Endothelial cell (in vitro differentiated cells): ENCODE results near the gene SEMA6A. TPM values are rescaled to one million over a fixed set of nuclear protein-coding genes. Genes with fewer than 3 reads are reported as not detected.

Experiments
- DNase-seq: peaks from one replicate; pipeline ENCODE4 v3.0.0; 2021; ENCODE audit warnings: low spot score
- H3K27ac Mint-ChIP-seq: one replicate; pipeline ENCODE4 v1.8.0; 2021; ENCODE audit warnings: mixed read lengths, inconsistent platforms; ENCODE audit not compliant: unreplicated experiment
- H3K27me3 Mint-ChIP-seq: one replicate; pipeline ENCODE4 v1.8.0; 2021; ENCODE audit warnings: mild to moderate bottlenecking, moderate library complexity, mixed read lengths, inconsistent platforms; ENCODE audit not compliant: unreplicated experiment
- H3K36me3 Mint-ChIP-seq: one replicate; pipeline ENCODE4 v1.8.0; 2021; ENCODE audit warnings: mild to moderate bottlenecking, low read depth, mixed read lengths, inconsistent platforms; ENCODE audit not compliant: unreplicated experiment
- H3K4me1 Mint-ChIP-seq: one replicate; pipeline ENCODE4 v1.8.0; 2021; ENCODE audit warnings: mild to moderate bottlenecking, mixed read lengths, inconsistent platforms; ENCODE audit not compliant: unreplicated experiment
- H3K4me3 Mint-ChIP-seq: one replicate; pipeline ENCODE4 v1.8.0; 2021; ENCODE audit warnings: mild to moderate bottlenecking, mixed read lengths, inconsistent platforms; ENCODE audit not compliant: unreplicated experiment
- H3K9me3 Mint-ChIP-seq: one replicate; pipeline ENCODE4 v1.8.0; 2021; ENCODE audit warnings: mixed read lengths, inconsistent platforms; ENCODE audit not compliant: unreplicated experiment
- total RNA-seq: library from RNA; stranded (reverse); fragmentation: NEBNext Ultra II Directional; extraction: Animal tissue kit (Norgen Biotek cat#: 25700); gene quantifications from one replicate; pipeline ENCODE4 v1.2.1, GENCODE V29; 2021; ENCODE audit not compliant: unreplicated experiment
- TF ChIP-seq, protein P1 (sequence below): fragments of 200-600 bp; sonication (generic); IDR thresholded peaks from one replicate; pipeline ENCODE4 v1.5.0; 2021; ENCODE audit warnings: antibody characterized with exemption; ENCODE audit not compliant: unreplicated experiment

SEMA6A gene
- total RNA-seq, 1 donor from 2014 or later = 180 TPM

DNA sequence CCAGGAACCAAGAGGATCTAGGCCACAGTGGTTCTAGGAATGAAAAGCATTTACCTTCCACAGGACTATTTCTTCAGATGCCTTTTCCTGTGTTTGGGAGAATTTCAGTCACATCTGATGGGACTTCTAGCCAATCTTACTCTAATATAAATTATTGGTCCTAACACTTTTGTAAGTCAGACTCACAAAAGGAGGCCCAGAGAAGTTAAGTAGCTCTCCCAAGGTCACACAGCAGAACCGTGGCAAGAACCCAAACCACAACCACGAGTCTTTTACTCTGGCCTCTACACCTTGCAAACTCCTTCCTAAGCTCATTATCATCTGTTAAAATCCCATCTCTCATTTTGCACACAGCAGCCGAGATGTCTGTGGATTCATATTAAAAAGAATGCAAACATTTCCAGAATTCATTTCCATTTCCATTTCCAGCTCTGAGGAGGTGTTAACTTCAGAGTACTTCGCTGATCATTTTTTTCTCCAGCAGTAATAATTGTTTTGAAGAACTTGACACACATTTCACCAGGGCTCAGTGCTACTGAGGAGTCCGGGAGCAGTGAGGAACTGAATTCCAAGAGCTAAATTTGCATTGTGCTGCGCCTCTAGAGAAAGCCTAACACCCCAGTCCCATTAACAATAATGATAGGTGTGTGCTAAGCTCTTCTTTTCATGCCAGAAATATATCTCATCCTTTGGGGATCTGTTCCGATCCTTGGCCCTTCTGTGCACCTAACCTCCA is 168.1 kb downstream of the SEMA6A start:
- H3K4me3 Mint-ChIP-seq = no peak overlapping the region
- H3K27ac Mint-ChIP-seq = no peak overlapping the region
- H3K9me3 Mint-ChIP-seq = no peaks in the 10 kb centered on the region
- no peak for DNase-seq
- TF ChIP-seq, protein P1, sequence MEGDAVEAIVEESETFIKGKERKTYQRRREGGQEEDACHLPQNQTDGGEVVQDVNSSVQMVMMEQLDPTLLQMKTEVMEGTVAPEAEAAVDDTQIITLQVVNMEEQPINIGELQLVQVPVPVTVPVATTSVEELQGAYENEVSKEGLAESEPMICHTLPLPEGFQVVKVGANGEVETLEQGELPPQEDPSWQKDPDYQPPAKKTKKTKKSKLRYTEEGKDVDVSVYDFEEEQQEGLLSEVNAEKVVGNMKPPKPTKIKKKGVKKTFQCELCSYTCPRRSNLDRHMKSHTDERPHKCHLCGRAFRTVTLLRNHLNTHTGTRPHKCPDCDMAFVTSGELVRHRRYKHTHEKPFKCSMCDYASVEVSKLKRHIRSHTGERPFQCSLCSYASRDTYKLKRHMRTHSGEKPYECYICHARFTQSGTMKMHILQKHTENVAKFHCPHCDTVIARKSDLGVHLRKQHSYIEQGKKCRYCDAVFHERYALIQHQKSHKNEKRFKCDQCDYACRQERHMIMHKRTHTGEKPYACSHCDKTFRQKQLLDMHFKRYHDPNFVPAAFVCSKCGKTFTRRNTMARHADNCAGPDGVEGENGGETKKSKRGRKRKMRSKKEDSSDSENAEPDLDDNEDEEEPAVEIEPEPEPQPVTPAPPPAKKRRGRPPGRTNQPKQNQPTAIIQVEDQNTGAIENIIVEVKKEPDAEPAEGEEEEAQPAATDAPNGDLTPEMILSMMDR = no peak
- H3K4me1 Mint-ChIP-seq = peaks cover 16% of the 10 kb centered on the region
- no peaks in the 10 kb centered on the region for H3K27me3 Mint-ChIP-seq
- H3K36me3 Mint-ChIP-seq = peaks cover 3% of the 10 kb centered on the region

- peaks cover 20% of the 10 kb centered on the region for H3K4me1 Mint-ChIP-seq
- no peak overlapping the region for H3K4me3 Mint-ChIP-seq
- no peak overlapping the region for H3K27ac Mint-ChIP-seq
- no peaks in the 10 kb centered on the region for H3K27me3 Mint-ChIP-seq
- peaks cover 3% of the 10 kb centered on the region for H3K36me3 Mint-ChIP-seq
- H3K9me3 Mint-ChIP-seq = no peaks in the 10 kb centered on the region
- no peak for DNase-seq
- TF ChIP-seq, protein P1 = no peak
Measured at GRCh38 chr5:116404792-116405191, 169.8 kb downstream of the SEMA6A start.

- Mint-ChIP-seq H3K9me3 (no peaks in the 10 kb centered on the region), H3K4me3 (no peak overlapping the region), H3K36me3 (peaks cover 3% of the 10 kb centered on the region), H3K4me1 (peaks cover 28% of the 10 kb centered on the region), H3K27me3 (peaks cover 4% of the 10 kb centered on the region), H3K27ac (no peak overlapping the region)
- no peak for DNase-seq
- TF ChIP-seq, protein P1 = no peak
Measured at GRCh38 chr5:116404016-116404415, 170.6 kb downstream of the SEMA6A start.

DNA sequence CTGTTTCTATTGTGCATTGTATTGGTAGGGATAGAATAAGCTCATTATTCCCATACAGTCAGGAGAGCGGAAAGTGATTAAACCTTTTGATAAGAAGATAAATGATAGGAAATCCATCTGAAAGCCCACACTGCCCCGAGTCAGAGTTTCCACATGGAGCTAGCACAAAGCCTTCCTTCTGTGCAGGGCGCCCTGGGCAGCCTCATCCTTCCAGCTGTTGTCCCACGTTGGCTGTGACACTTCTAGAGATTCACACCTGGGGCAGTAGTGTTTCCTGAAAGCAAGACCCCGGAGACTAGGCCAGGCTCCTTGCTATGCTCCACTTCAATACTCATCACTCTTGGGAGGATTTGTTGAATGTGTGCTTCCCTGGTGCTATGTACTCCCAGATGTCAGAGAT is 172.4 kb downstream of the SEMA6A start:
- Mint-ChIP-seq H3K4me1 (peaks cover 37% of the 10 kb centered on the region), H3K27ac (no peak overlapping the region), H3K4me3 (no peak overlapping the region), H3K9me3 (no peaks in the 10 kb centered on the region), H3K36me3 (peaks cover 3% of the 10 kb centered on the region), H3K27me3 (peaks cover 4% of the 10 kb centered on the region)
- no peak for DNase-seq
- TF ChIP-seq, protein P1 = no peak

DNA sequence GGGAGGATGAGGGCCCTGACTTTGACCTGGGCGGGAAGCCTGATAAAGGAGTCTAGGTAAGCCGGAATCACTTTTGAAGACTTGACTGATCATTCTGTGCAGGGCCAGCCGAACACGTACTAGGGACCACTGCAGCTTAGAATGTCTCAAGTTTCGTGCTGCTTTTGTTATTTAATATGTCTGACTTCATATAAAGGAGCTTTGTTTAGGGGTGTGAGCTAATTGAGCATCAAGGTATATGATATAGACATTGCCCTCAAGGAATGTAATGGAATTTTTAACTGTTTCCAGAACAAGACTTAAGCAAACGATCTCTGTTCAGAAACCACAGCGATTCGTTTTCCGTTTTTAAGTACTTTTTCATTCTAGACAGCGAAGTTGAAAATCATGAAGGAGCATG is 173.0 kb downstream of the SEMA6A start:
- no peak for DNase-seq
- Mint-ChIP-seq H3K9me3 (no peaks in the 10 kb centered on the region), H3K27ac (no peak overlapping the region), H3K36me3 (peaks cover 2% of the 10 kb centered on the region), H3K27me3 (peaks cover 4% of the 10 kb centered on the region), H3K4me3 (no peak overlapping the region), H3K4me1 (peaks cover 37% of the 10 kb centered on the region)
- TF ChIP-seq, protein P1 = no peak
